ENCODE results near the gene ITGB5. TPM values are rescaled to one million over a fixed set of nuclear protein-coding genes. Genes with fewer than 3 reads are reported as not detected.

ITGB5 gene
- total RNA-seq, 1 experiment from 2014 or later, result 339 TPM

- H3K4me1 Mint-ChIP-seq, result peaks cover 23% of the 10 kb centered on the region
- H3K9me3 Mint-ChIP-seq, result no peaks in the 10 kb centered on the region
- TF ChIP-seq AR (CRISPR knock-in tag; IDR thresholded peaks at IDR 0.05) (no peak), ATF1 (CRISPR knock-in tag; IDR thresholded peaks at IDR 0.05) (no peak), ZNF121 (CRISPR knock-in tag; IDR thresholded peaks at IDR 0.05) (no peak), USF1 (CRISPR knock-in tag; IDR thresholded peaks at IDR 0.05) (no peak)
- CTCF ChIA-PET, result interaction anchor here (1.1 kb wide), 1 partner anchor 23 kb away, joined by 3 read pairs; no protein-coding TSS in a partner anchor
- peaks cover 58% of the 10 kb centered on the region for H3K36me3 Mint-ChIP-seq
- H3K27ac Mint-ChIP-seq, result peak overlapping the region; percentile 42; the same call in 1 of the 2 replicates
- DNase-seq (ENCODE audit: low spot score), result no peak
- no peak overlapping the region for H3K4me3 Mint-ChIP-seq
- POLR2A ChIA-PET, result no interaction called here
- H3K27me3 Mint-ChIP-seq (ENCODE audit: low read depth), result no peaks in the 10 kb centered on the region
- no peak for ATAC-seq
These were observed 123.4 kb downstream of the ITGB5 start for GRCh38 chr3:124763644-124764358.

GRCh38 chr3:124763206-124763605 lies 124.0 kb downstream of the ITGB5 start:
- Mint-ChIP-seq H3K36me3 (peaks cover 53% of the 10 kb centered on the region), H3K27me3 (ENCODE audit: low read depth) (no peaks in the 10 kb centered on the region), H3K4me3 (no peak overlapping the region), H3K4me1 (peaks cover 29% of the 10 kb centered on the region), H3K9me3 (no peaks in the 10 kb centered on the region), H3K27ac (no peak overlapping the region; the same call in 1 of the 2 replicates)
- DNase-seq (ENCODE audit: low spot score) (no peak), ATAC-seq (no peak)
- ChIA-PET CTCF (interaction anchor here (1.1 kb wide), 1 partner anchor 23 kb away, joined by 3 read pairs; no protein-coding TSS in a partner anchor), POLR2A (no interaction called here)
- TF ChIP-seq ZNF532 (CRISPR knock-in tag; IDR thresholded peaks at IDR 0.05; ENCODE audit: borderline replicate concordance) (no peak), SP1 (CRISPR knock-in tag; conservative IDR thresholded peaks at IDR 0.05) (no peak), AFF4 (CRISPR knock-in tag; IDR thresholded peaks at IDR 0.05; ENCODE audit: borderline replicate concordance) (no peak), ZBTB43 (CRISPR knock-in tag; IDR thresholded peaks at IDR 0.05) (no peak), ZNF512 (CRISPR knock-in tag; IDR thresholded peaks at IDR 0.05; ENCODE audit: borderline replicate concordance) (no peak), GTF2I (CRISPR knock-in tag; conservative IDR thresholded peaks at IDR 0.05) (no peak), NFYB (CRISPR knock-in tag; conservative IDR thresholded peaks at IDR 0.05; ENCODE audit: low read depth) (no peak), RELA (CRISPR knock-in tag; IDR thresholded peaks at IDR 0.05; ENCODE audit: borderline replicate concordance) (no peak), IRF1 (CRISPR knock-in tag; IDR thresholded peaks at IDR 0.05) (no peak), FOXK1 (CRISPR knock-in tag; IDR thresholded peaks at IDR 0.05) (no peak), MXD4 (CRISPR knock-in tag; IDR thresholded peaks at IDR 0.05; ENCODE audit: borderline replicate concordance) (no peak), GRHL2 (CRISPR knock-in tag; IDR thresholded peaks at IDR 0.05; ENCODE audit: insufficient replicate concordance, severe bottlenecking) (no peak), MYBL2 (CRISPR knock-in tag; IDR thresholded peaks at IDR 0.05) (no peak), EMX1 (CRISPR knock-in tag; IDR thresholded peaks at IDR 0.05) (no peak), NR1H2 (CRISPR knock-in tag; IDR thresholded peaks at IDR 0.05) (no peak)

Data from WTC11 (cell line).